GM21526 (cell line): Measurements from ENCODE around the gene ZEB1.
"Not testable (repeated sequence)": the region's sequence is repeated elsewhere in the genome, so short reads cannot be mapped to it uniquely, and the experiment has no call there.

ENCODE experiments used
- ATAC-seq: cut with Tn5 transposase; IDR thresholded peaks from one replicate; pipeline ENCODE4 v1.9.1; 2021; ENCODE audit warnings: moderate library complexity; ENCODE audit not compliant: unreplicated experiment, low FRiP score

The ZEB1 gene

DNA sequence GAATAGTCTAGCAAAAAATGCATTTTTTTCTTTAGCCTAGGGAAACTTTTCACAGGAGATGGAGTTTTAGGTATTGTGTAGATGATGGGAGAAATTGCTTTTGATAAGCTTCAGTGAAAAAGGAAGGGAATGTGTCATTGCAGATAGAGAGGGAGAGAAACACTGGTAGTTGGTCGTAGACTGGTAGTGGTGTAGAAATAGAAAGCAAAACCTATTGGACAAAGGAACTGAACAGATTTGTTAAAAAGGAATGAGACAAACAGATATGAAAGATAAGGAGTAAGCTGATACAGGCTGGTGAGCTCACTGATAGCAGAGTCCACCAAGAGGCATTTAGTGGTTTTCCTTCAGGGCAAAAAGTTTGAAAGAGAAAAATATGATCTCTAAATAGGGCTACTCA lies 94.3 kb downstream of the ZEB1 start:
- no peak for ATAC-seq

- ATAC-seq = no peak
Measured at GRCh38 chr10:31418481-31418880, 99.5 kb downstream of the ZEB1 start.

DNA sequence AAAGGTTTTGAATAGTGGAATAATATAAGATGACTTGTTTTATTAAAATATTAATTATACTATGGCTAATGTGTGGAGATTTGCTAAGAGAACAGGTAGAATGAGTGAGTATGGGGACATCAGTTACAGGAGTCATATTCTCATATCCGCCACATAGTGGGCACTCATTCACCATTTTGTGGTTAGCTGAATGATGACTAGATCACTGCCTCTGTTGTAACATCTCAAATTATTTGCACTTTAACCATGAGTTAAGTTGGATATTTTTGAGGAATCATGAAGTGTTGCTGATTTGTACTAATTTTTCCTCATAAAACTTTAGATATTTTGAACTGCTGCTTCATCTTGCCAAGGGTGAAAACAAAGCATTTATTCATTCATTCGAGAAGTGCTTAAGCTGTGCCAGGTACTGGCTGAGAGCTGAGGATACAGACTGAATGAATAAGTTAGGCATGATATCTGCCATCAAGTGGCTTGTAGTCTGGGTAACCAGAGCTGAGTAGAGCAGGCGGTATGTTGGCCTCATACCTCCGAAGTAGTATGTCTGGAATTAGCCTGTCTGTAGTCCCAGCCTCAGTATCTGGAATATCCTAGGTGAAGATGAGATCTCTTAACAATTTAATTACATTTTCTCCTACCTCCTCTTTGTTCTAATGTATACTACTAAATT lies 100.5 kb downstream of the ZEB1 start:
- ATAC-seq = no peak

GRCh38 chr10:31421322-31421721 lies 102.3 kb downstream of the ZEB1 start:
- no peak for ATAC-seq

- no peak for ATAC-seq
Measured at GRCh38 chr10:31422634-31423033, 103.6 kb downstream of the ZEB1 start.

DNA sequence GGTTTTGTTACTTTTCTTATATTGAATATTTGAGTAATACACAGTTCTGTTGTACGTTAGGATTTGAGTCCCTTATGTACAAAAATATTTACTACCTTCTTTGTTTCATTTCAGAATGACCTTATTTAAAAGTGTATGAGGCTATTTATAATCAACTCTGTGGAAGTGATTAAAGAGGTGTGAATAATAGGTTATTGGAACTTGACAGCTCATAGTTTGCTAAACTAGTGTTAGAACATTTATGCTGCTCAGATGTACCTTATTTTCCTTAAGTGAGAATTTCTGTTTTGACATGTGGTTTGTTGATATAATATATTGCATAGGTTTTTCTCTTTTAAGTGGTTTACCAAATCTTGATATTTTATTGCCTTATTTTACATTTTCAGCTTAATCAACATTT lies 105.5 kb downstream of the ZEB1 start:
- ATAC-seq = no peak

DNA sequence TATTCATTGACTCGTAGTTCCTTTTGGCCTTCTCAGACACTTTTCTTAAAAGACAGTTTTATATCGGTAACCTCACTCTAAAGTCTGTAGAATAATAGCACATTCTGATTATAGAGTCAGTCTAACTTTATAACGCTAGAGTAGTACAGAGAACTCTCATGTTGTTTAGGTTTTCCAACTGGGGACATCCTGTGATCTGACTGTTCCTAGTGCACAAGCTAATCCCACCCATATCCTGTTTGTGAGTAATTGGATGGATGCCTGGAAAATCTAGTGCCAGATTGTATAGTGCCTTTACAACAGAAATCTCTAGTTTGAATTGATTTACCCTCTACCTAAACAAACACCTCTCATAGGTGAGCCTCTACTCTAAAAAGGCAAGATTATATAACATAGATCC lies 107.4 kb downstream of the ZEB1 start:
- no peak for ATAC-seq

GRCh38 chr10:31427334-31427733 lies 108.3 kb downstream of the ZEB1 start:
- not testable (repeated sequence) for ATAC-seq

- not testable (repeated sequence) for ATAC-seq
Measured at GRCh38 chr10:31428499-31428898, 109.5 kb downstream of the ZEB1 start.

- ATAC-seq = no peak
Measured at GRCh38 chr10:31431021-31431420, 112.0 kb downstream of the ZEB1 start.

DNA sequence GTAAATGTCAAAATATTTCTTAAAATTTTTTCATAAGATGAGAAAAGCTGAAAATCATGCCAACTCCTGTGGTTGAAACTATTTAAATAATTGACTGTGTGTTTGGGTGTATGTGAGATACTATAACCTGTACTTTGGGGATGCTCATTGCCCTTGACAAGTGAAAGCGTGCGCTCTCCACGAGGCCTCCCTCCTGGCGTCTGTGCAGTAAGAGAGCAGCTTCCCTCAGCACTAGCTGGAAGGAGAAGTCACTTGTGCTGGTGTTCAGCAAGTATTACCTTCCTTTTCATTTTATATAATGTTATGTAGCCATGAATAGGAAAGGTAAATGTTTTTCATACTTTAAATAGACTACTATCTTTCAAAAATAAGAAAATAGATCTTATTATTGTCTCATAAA lies 118.9 kb downstream of the ZEB1 start:
- no peak for ATAC-seq

DNA sequence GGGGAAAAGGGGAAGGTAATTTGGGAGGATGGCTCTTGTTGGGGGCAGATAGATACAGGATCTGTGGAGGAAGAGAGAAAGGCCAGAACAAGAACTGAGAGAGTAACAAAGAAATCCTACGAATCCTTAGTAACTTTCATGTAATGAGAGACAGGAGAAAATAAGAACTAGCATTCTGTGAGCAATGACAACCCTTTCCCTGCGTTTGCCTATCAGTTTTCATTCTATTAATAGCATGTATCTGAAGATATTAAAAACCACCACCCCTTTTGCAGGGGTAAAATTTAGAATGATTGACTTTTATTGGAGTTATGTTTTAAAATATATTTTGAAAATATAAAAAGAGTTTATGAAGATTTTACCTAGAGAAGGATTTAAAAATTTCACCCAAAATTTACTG lies 132.8 kb downstream of the ZEB1 start:
- ATAC-seq = no peak

DNA sequence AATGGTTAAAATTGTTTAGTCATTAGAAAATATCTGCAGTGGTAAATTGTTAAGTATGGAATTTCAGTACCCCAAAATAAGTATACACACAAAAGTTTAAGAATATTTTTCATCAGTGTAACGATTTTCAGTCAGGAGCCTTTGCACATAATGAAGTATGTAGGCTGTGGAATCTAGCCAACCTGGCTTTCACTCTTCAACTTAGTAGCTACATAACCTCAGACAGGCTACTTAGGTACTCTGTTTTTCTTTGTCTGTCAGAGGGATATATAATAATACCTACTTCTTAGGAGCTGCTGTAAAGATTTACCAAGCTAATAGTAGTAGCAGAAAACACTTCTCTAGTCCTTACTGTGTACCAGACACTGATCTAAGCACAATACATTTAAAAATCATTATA lies 137.5 kb downstream of the ZEB1 start:
- ATAC-seq = no peak

DNA sequence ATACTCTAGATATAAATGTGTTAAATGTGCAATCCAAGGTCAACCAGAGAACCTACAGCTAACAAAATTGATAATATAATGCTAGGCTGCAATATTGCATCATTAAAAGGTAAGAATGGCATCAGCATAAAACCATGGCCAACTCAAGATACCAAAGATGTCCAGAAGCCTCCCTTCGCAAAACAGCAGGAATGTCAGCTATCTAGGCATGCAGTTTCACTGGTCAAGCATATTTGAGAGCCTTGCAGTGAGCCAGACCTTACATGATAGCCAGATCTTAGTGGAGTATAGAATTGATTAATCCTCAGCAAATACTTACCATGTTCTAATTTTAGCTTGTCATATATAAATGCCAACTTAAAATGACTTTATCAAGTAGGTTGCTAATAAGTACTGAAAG lies 138.8 kb downstream of the ZEB1 start:
- ATAC-seq = no peak

DNA sequence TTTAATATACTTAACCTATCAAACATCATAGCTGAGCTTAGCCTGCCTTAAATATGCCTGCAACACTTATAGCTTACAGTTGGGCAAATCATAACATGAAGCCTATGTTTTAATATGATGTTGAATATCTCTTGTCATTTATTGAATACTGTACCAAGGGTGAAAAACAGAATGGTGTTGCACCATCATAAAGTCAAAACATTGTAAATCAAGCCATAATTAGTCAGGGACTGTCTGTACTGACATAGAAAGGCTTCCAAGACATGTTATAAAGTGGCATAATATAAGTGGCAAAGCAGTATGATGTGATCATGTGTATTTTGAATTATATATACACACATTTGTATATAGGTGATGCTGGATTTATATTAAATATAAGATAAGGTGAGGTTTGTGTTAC lies 140.0 kb downstream of the ZEB1 start:
- ATAC-seq = no peak

DNA sequence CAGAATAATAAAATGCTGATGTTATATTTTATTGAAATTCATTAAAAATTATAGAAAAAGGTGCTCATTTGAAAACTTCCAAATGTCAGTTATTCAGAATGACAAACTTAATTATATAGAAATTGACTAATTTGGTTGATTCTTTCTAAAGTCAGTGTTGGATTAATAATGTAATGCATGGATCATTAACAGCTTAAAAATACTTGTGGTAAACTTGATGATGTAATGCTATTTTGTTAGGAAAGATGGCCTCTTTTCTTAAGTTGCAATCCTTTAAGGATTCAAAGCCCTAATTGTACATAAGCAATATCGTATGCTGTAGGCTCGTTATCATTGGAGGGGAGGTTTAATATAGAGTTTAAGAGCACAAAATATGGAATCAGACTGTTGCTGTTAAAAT lies 141.2 kb downstream of the ZEB1 start:
- ATAC-seq = no peak

DNA sequence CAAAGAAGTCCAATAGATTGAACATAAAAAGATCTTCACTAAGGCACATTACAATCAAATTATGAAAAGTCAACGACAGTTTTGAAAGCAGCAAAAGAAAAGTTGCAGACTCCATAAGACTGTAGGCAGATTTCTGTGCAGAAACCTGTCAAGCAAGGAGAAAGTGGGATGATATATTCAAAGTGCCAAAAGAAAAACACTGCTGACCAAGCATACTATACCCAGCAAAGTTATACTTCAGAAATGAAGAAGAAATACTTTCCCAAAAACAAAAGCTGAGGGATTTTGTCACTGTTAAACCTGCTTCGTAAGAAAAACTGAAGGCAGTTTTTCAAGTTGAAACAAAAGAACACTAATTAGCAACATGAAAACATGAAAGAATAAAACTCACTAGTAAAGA lies 145.5 kb downstream of the ZEB1 start:
- no peak for ATAC-seq

- no peak for ATAC-seq
Measured at GRCh38 chr10:31466313-31466712, 147.3 kb downstream of the ZEB1 start.

GRCh38 chr10:31467791-31468535 lies 148.9 kb downstream of the ZEB1 start:
- no peak for ATAC-seq

GRCh38 chr10:31468536-31468859 lies 149.5 kb downstream of the ZEB1 start:
- no peak for ATAC-seq

- ATAC-seq = no peak
Measured at GRCh38 chr10:31475519-31475918, 156.5 kb downstream of the ZEB1 start.

- ATAC-seq = no peak
Measured at GRCh38 chr10:31476088-31476487, 157.1 kb downstream of the ZEB1 start.
